HG02970 (cell line): Measurements from ENCODE around the gene MRPL34.
A peak's percentile ranks its signal among the peaks of the same experiment; 100 is the strongest.

Experiments used
- ATAC-seq: cut with Tn5 transposase; IDR thresholded peaks from one replicate; pipeline ENCODE4 v1.9.1; 2021; ENCODE audit warnings: mild to moderate bottlenecking, moderate library complexity, moderate number of reproducible peaks; ENCODE audit not compliant: unreplicated experiment, low FRiP score

The MRPL34 gene

GRCh38 chr19:17307876-17308377, 2.3 kb downstream of the MRPL34 start:
- no peak for ATAC-seq

GRCh38 chr19:17309198-17309964, 3.7 kb downstream of the MRPL34 start, which contains the start of gene DDA1:
Gene DDA1, plus strand, starts transcription at chr19:17309563. Its CDS starts 92 bp downstream, at chr19:17309655.
- ATAC-seq: peak; percentile 55

DNA sequence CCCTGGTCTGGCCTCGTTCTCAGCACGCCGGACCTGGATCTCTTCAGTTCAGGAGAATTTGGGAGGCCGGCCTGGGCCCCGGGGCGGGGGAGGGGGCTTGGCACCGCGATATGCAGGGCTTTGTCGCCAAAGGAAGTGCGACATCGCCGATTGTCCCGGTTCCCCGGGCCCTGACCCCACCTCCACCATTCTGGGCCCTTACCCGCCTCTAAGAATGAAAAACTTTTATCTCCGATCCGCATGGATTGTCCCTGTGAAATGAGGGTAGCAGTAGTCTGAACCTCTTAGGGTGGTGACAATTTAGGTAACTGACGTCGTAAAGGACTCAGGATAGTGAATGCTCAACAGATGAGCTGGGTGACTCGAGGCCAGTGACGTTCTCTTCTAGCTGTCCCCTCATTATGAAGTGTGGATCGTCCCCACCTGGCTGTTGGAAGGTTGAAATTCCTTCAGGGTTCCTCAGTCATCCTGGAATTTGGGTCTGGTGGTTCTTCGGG, 4.3 kb downstream of the MRPL34 start:
- no peak for ATAC-seq

DNA sequence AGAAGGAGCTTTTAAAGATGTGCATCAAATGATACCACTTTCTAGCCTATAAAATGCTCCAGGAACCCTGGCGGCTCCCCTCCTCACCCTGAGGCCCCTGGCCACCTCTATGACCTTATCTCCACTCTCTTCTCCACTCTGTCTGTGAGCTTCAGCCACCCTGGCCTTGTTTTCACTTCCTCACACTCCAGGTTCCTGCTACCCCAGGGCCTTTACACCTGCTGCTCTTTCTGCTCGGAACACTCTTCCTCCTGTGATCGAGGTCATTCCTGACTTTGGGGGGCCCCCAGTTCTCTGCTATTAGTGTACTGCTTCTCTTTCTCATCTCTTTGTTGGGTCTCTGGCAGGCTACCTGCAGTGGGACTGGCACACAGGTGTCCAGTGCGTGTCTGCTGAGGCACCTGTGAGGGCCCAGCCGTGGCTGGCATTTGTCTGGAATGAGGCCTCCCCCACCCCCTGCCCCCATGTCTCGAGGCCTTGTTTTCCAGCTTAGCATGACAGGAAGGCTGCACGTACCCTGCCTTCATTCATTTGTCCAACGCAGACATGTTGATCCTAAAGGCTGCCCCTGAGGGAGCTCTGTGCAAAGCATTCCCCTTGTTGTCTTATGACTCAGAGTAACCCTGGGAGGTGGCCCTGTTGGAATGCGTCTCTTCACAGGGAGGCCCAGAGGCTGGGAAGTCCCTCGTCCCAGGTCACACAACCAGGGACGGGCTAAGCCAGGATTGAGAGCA, 6.0 kb downstream of the MRPL34 start:
- ATAC-seq: no peak

DNA sequence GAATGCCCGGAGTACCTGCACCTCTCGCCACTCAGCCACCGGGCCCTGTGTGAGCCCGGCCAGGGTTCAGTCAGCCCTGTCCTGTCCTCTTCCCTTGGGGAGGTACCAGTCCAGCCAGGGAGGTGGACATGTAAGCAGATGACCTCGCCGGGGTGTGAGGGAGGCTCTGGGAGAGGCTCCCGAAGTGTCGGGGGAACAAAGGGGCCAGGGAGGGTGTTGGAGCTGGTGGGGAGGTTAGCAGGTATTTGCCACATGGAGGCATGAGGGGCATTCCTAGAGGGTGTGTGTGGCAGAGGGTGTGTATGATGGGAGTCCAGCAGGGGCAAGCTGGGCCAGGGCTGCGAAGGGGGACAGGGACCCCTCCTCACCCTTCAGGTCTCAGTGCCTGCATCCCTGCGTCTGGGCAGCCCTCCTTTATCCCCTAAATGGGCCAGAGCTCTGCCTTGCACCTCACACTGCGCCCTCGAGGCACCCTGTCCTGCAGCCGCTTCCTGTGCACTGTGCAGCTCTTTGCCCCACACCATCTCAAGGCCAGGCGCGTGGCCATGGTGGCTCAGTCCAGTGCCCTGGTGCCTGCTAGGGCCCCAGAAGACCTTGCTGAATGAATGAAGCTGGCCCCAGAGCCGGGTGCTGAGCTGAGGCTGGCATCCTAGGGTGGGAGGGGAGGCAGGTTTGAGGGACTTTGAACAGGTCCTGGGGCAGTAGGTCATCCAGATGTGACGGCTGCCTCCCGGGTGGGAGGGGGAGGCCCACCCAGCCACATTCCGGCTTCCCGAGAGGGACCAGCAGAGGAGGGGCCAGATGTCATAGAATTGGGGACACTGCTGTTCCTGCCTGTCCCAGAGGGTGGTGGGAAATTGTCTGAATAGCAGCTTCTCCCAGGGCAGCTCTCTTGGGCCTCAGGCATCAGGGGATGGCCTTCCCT, 6.8 kb downstream of the MRPL34 start:
- no peak for ATAC-seq

DNA sequence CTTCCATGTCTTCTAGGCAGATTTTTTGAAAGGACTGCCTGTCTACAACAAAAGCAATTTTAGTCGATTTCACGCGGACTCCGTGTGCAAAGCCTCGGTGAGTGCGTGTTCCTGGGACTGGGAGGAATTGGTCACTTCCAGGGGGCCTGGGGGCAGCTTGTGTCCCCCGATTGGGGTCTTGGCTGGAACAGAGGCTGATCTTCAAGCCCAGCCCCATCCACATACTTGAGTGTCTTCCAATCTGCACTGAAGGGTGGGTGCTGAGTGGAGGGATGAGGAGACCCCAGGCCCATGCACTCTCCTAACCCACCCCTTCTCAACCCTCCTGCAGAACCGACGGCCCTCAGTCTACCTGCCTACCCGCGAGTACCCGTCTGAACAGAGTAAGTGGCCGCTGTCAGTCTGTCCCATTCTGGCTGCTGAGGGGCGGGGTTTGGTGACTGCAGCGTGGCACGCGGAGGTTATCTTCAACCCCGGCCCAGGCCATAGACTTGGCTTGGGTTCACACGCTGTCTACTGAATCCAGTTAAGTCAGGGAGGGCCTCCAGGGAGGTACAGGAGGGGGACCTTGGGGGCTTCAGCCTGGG, 8.4 kb downstream of the MRPL34 start:
- no peak for ATAC-seq

- no peak for ATAC-seq
Measured at GRCh38 chr19:17318966-17319365, 13.3 kb downstream of the MRPL34 start.

DNA sequence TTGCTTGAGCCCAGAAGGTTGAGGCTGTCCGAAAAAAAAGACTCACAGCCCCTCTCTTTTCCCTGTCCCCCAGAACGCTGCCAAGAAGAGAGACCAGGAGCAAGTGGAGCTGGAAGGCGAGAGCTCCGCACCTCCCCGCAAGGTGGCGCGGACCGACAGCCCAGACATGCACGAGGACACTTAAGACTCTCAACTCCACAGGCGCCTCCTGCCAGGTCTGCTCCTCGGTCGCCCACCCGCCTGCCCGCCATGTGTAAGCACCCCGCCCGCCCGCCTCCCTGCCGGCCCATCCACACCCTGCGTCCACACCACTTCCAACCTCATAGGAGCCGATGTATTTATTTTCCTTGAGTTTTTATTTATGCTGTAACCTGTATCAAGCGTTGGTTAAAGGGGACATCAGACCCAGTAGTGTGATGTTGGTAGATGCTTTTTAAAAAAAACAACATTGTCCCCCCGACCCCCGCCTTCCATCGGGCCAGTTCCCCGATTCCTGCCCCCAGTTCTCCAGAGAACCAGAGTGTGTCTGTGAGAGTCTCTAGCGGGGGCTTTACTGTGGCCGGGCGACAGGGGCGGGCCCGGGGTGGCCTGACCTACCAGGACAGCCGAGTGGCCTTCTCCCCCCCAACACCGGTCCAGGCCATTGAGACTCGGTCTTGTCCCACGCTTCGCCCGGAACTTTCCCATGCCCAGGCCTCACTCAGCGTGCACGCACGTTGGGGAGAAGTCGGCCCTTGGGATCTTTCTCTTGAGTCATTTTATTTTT, 14.0 kb downstream of the MRPL34 start:
- no peak for ATAC-seq

DNA sequence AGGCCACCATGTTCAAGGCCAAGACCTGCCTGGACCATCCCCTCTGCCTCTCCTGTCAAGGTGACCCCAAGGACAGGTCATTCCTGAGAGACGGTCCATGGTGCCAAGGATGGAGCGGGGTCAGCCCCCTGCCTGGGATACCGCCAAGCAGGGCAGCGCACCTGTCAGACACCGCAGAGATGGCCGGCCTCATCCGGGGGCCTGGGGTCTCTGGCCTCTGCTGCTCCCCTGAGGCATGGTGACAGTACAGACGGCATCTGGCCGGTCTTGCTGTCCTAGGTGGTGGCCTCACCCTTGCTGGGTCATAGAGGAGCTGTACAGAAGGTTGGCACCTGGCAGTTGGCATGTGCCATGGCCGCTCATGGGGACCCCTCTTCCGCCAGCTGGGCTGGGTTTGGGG, 14.8 kb downstream of the MRPL34 start:
- no peak for ATAC-seq

DNA sequence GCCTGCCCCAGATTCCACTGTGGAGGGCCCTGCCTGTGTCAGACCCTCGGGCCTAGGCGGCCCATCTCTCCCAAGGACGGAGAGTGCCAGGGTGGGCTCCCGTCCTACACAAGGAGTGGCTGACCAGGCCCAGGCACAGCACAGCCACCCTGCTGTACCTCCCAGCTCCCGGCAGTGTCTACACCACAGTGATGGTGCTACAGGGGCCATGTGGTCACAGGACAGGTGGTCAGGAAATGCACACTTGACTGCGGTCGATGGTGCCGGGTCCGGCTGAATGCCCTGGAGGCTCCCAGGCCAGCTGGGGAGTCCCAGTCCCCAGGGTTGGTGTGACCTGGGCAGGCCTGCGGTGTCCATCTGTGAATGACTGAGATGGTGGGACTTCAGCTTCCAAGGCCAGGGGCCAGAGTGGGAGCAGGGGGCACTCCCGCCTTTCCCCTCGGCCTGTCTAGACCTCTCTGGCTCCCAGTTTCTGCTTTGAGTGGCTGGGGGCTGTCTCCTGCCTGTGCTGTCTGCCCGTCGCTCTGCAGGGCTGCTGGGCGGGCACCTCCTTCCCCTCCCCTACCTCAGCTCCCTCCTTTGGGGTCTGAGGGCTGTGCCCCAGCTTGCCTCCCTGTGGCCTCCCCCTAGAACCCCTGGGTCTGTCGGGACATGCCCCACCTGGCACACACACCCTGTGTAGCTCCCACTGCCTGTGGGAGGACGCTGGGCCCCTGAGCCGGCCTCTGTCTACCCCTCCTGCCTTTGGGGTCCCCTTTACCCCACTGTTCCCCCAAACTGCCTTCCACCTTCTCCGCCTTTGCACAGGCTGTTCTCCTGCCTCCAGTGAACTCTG, 16.2 kb downstream of the MRPL34 start:
- no peak for ATAC-seq

- ATAC-seq: no peak
Measured at GRCh38 chr19:17322854-17323253, 17.2 kb downstream of the MRPL34 start.

DNA sequence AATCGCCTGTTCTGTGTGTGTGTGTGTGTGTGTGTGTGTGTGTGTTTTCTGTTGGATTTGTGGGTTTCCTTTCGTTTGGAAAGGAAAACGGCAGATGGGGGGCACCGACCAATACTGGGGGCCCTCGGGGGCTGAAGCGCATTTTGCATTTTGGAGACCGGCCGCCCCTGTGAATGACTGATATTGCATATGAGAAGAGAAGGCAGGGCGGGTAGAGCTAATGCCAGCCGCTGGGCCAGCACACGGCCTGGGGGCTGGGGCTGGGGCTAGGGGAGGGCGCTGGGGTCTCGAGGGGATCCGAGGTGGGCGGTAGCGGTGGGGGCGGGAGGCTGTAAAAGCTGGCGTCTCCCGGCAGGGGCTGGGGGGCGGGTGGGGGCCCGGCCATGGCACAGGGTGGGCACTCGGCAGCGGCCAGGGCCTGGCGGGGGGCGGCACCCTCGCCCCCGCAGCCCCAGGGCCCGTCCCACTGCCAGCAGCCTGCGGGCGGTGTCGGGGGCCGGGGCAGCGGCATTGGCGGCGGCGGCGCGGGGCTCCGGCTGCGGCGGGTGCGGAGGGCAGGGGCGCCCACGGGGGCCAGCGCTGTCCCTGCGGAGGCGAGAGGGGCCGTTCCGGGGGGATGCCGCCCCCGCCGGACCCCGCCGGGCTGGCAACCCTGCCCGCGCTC, 17.8 kb downstream of the MRPL34 start:
- no peak for ATAC-seq

DNA sequence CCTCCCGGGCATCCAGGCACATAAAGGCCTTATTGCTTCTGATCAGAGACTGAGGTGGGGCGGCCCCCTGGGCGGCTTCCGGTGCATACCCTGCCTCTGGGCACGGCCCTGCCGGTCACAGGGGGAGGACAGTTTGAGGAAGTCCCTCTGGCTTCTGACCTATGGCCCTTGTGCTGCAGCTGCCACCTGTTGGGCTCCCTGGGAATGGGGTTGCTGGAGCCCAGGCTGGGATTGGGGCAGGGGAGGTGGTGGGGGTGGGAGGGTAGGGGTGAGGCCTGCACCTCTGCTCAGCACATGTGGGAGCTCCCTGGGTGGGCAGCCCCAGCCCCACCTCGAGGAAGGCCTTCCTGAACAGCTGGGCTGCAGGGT, 18.3 kb downstream of the MRPL34 start:
- ATAC-seq: no peak

GRCh38 chr19:17324357-17325114, 18.9 kb downstream of the MRPL34 start:
- no peak for ATAC-seq

- no peak for ATAC-seq
Measured at GRCh38 chr19:17325133-17325532, 19.5 kb downstream of the MRPL34 start.

DNA sequence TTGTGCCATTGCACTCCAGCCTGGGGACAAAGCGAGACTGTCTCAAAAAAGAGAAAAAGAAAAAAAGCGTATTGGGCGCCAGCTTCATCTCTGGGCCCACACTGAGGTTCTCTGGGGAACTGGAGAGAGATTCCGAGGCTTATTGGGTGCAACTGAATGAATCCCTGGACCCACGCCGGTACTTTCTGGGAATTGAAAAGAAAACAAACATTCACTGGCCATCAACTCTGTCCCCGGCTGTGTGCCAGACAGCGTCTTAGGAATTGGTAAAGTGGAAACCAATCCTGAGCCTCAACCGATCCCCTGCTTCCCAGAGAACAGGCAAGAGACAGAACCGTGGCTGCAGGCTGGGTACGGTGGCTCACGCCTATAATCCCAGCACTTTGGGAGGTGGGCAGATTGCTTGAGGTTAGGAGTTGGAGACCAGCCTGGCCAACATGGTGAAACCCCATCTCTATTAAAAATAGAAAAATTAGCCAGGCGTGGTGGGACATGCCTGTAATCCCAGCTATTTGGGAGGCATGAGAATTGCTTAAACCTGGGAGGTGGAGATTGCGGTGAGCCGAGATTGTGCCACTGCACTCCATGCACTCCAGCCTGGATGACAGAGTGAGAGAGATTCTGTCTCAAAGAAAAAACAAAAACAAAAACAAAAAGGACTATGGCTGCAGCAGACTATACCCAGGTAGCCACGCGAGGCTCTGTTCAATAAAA, 20.4 kb downstream of the MRPL34 start:
- ATAC-seq: no peak

DNA sequence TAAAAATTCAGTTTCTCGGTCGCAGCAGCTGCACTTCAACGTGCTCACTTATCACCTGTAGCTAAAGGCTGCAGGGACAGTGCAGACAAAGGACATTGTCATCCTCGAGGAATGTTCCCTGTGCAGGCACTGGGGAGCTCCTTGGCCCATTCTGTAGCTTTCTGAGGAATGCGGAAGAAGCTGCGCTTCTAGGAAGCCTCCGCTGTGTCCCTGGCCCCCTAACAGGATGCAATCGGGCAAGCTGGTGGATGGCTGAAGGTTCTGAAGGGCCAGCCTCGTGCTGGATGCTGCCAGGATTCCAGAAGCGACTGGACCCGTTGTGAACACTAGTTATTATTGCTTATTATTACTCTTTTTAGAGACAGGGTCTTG, 20.9 kb downstream of the MRPL34 start:
- no peak for ATAC-seq
